Caco-2 (cell line): ENCODE data around the gene TLCD5. TPM values are rescaled to one million over a fixed set of nuclear protein-coding genes. Genes with fewer than 3 reads are reported as not detected.
A peak's percentile ranks its signal among the peaks of the same experiment; 100 is the strongest.

Source experiments
- Bru-seq: library from RNA; stranded (reverse); fragments of 400-500 nt; gene quantifications from one replicate; lab custom pipeline; 2021; lab: Mats Ljungman, UMichigan
- BruChase-seq, 2 experiments: library from RNA; stranded (reverse); fragments of 400-500 nt; gene quantifications; one replicate each; lab custom pipeline; 2021; lab: Mats Ljungman, UMichigan
- BruUV-seq: library from RNA; stranded (reverse); fragments of 400-500 nt; replicated peaks from 2 replicates; lab custom pipeline; 2021; lab: Mats Ljungman, UMichigan
- CTCF ChIA-PET: fragments of 300-600 bp; sonication (Branson Sonifier 250); formaldehyde crosslinking; loops from one replicate; lab custom pipeline; 2022; ENCODE audit warnings: antibody characterized with exemption; lab: Charles Lee
- POLR2A ChIA-PET: fragments of 300-600 bp; sonication (Branson Sonifier 250); formaldehyde crosslinking; loops from one replicate; lab custom pipeline; 2022; ENCODE audit warnings: antibody characterized with exemption; lab: Charles Lee
- DNase-seq, 2 experiments: peaks; one replicate each; pipeline versions ENCODE4 v3.0.0 to v3.0.0-alpha.2; 2020 to 2022
- H3K27me3 ChIP-seq: replicated peaks from 2 replicates; pipeline ENCODE4 v1.6.0; 2011; ENCODE audit warnings: low read length; ENCODE audit not compliant: control insufficient read depth, insufficient read depth
- H3K36me3 ChIP-seq: 2 replicates; pipeline ENCODE4 v1.5.1; 2011; ENCODE audit warnings: low read length; ENCODE audit not compliant: control insufficient read depth, insufficient read depth
- H3K4me1 ChIP-seq: fragments of 250-450 bp; sonication (Bioruptor Pico); 2 replicates; pipeline ENCODE4 v1.5.1; 2020; ENCODE audit warnings: mild to moderate bottlenecking
- H3K4me3 ChIP-seq: 2 replicates; pipeline ENCODE4 v1.5.1; 2011; ENCODE audit warnings: low read depth, mild to moderate bottlenecking, control low read depth, low read length
- H3K9me3 ChIP-seq: fragments of 250-450 bp; sonication (Bioruptor Pico); 2 replicates; pipeline ENCODE4 v1.5.1; 2020; ENCODE audit warnings: mild to moderate bottlenecking, moderate library complexity
- H3K27ac Mint-ChIP-seq: one replicate; pipeline ENCODE4 v1.8.0; 2022; ENCODE audit warnings: mixed read lengths; ENCODE audit not compliant: unreplicated experiment
- H3K27me3 Mint-ChIP-seq: one replicate; pipeline ENCODE4 v1.8.0; 2022; ENCODE audit warnings: mixed read lengths; ENCODE audit not compliant: insufficient read depth, unreplicated experiment
- H3K36me3 Mint-ChIP-seq: one replicate; pipeline ENCODE4 v1.8.0; 2022; ENCODE audit warnings: mild to moderate bottlenecking, mixed read lengths; ENCODE audit not compliant: insufficient read depth, unreplicated experiment
- H3K4me1 Mint-ChIP-seq: one replicate; pipeline ENCODE4 v1.8.0; 2022; ENCODE audit warnings: low read depth, mixed read lengths; ENCODE audit not compliant: unreplicated experiment
- H3K4me3 Mint-ChIP-seq: one replicate; pipeline ENCODE4 v1.8.0; 2022; ENCODE audit warnings: mild to moderate bottlenecking, moderate library complexity, mixed read lengths; ENCODE audit not compliant: unreplicated experiment
- H3K9me3 Mint-ChIP-seq: one replicate; pipeline ENCODE4 v1.8.0; 2022; ENCODE audit warnings: mixed read lengths; ENCODE audit not compliant: unreplicated experiment
- CTCF ChIP-seq, 2 experiments: fragments of 200-600 bp in 1 of 2; IDR thresholded peaks; 1 replicate in 1 of 2; 2 replicates in 1 of 2; pipeline versions ENCODE4 v1.5.1 to v1.8.0; 2011 to 2022; ENCODE audit warnings: antibody characterized with exemption in 1 of 2, control low read depth in 1 of 2, inconsistent platforms in 1 of 2, low read depth in 1 of 2, low read length in 1 of 2, mild to moderate bottlenecking in 1 of 2, moderate library complexity in 1 of 2; ENCODE audit not compliant: insufficient read depth in 1 of 2, severe bottlenecking in 1 of 2, unreplicated experiment in 1 of 2
- intact Hi-C: fragments of 100-400 bp; cut with micrococcal nuclease; formaldehyde crosslinking; loops from one replicate; pipeline ENCODE4 v1.10.0; 2022; ENCODE audit not compliant: unreplicated experiment
- long read RNA-seq: library from polyadenylated mRNA; stranded (forward); transcript quantifications from one replicate; pipeline ENCODE4 v2.0.0, GENCODE V29; 2022
- total RNA-seq: library from RNA; stranded (reverse); gene quantifications from 2 replicates; pipeline ENCODE4 v1.2.3, GENCODE V29; 2022

Gene TLCD5
- 9.8 and 11.8 TPM in 2 replicates for total RNA-seq
- Bru-seq, nascent RNA: percentile 88 among the genes with signal in this experiment
- percentile 87 among the genes with signal in this experiment for BruChase-seq, experiment 1, labeled RNA remaining after a 2-hour chase
- BruChase-seq, experiment 2, labeled RNA remaining after a 6-hour chase: percentile 75 among the genes with signal in this experiment
- long read RNA-seq, full-length matches to known transcripts: 11 of 16 reads
- long read RNA-seq, partial matches to known transcripts: 1 of 16 reads
- long read RNA-seq, other reads (novel, unspliced or antisense): 4 of 16 reads

DNA sequence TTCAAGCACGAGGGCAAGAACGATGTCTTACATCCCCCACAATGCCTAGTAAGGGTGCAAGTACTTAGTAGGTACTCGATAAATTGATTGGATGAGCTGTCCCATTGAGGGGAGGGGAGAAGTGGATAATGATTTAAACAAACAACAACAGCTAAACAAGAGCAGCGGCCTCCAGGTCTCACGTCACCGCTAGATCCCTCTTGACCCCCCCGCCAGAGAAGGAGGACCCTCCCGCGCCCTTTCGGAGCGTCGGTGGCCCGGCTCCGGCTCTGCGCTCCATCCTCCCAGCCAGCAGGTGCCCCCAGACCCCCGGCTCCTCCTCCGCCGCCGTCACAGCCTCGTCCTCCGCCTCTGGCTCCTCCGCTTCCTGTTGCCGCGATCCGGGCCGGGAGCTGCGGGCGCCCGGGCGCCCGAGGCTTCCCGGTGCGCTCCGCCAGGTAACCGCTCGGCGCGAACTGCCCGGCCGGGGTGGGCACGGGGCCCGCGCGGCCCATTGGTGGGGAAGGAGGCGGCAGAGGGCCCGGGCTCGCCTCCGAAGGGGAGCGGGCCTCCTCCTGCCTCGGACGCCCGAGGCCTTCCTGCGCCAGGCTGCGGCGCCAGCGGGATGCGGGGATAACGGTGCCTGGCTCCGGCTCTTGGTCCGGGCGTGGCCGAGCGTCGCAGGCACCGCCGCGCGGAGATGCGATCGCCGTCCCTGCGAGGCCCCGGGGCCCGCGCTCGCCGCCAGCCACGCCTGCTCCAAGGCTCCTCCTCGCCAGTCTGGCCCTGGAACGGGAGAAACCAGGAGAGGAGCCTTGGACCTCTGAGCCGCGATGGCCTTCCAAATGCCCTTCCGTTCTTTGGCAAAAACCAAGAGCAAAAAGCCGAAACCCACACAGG, at the start of gene TLCD5:
TSS of gene TLCD5 (plus strand) at position 368 of the 879 bp plus-strand sequence. CDS start 2,143 bp downstream, outside the sequence.
- Mint-ChIP-seq H3K9me3 (no peaks in the 10 kb centered on the region), H3K36me3 (peaks cover 6% of the 10 kb centered on the region), H3K4me1 (peaks cover 19% of the 10 kb centered on the region), H3K27ac (peak within 1 kb of the TSS; percentile 67), H3K4me3 (peak within 1 kb of the TSS; percentile 78), H3K27me3 (peaks cover 2% of the 10 kb centered on the region)
- Histone ChIP-seq H3K36me3 (no peaks in the 10 kb centered on the region), H3K4me3 (peak within 1 kb of the TSS; percentile 88), H3K4me1 (peaks cover 26% of the 10 kb centered on the region), H3K9me3 (no peaks in the 10 kb centered on the region), H3K27me3 (no peaks in the 10 kb centered on the region)
- ChIA-PET CTCF (interaction anchor here (0.6 to 2.7 kb wide), 2 partner anchors 11 to 22 kb away, joined by 3 to 9 read pairs; partner anchors contain the start of gene ARHGEF12), POLR2A (interaction anchor here (0.6 to 0.8 kb wide), 2 partner anchors 22 to 600 kb away, joined by 3 read pairs; no protein-coding TSS in a partner anchor)
- TF ChIP-seq CTCF (IDR thresholded peaks at IDR 0.05; ENCODE audit: insufficient read depth in 1 of 2, low read depth in 1 of 2, low read length in 1 of 2, severe bottlenecking in 1 of 2, unreplicated experiment in 1 of 2): peak in 1 of 2 experiments; percentile 57
- BruUV-seq: no TSS peak
- peak; percentile 86 to 91 for DNase-seq
- intact Hi-C loops: no loop called here

DNA sequence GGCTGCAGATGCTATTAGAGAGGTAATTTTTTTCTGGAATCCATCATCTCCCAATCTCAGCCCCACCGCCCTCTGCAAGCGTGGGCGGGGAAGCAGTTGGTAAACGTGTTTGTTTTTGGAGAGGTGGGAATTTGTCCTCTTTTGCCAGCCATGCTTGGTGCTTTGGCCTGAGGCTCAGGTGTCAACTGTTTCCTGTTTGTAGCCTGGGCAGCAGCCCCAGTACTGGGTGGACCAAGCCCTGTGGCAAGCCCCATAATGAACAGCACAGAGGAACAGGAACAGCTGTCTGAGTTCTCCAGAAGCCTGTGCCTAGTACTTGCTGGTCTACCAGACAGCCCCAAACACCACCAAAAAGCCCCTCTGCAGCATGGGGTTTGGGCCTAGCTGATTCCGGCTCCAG, 45.6 kb upstream of the TLCD5 start:
- Mint-ChIP-seq H3K4me3 (no peak overlapping the region), H3K36me3 (no peaks in the 10 kb centered on the region), H3K9me3 (no peaks in the 10 kb centered on the region), H3K27me3 (peaks cover 13% of the 10 kb centered on the region), H3K27ac (no peak overlapping the region), H3K4me1 (peaks cover 4% of the 10 kb centered on the region)
- no peaks in the 10 kb centered on the region; the same call in 1 of the 2 replicates for H3K27me3 ChIP-seq
- no peaks in the 10 kb centered on the region for H3K4me1 ChIP-seq
- POLR2A ChIA-PET: no interaction called here
- no peak for TF ChIP-seq CTCF (IDR thresholded peaks at IDR 0.05; ENCODE audit: insufficient read depth in 1 of 2, low read depth in 1 of 2, low read length in 1 of 2, severe bottlenecking in 1 of 2, unreplicated experiment in 1 of 2)
- DNase-seq: no peak
- H3K4me3 ChIP-seq: no peak overlapping the region
- intact Hi-C loops: no loop called here
- no peaks in the 10 kb centered on the region for H3K9me3 ChIP-seq
- no peaks in the 10 kb centered on the region for H3K36me3 ChIP-seq
- BruUV-seq: no TSS peak
- CTCF ChIA-PET: interaction anchor here (1.0 kb wide), 1 partner anchor 24 kb away, joined by 3 read pairs; no protein-coding TSS in a partner anchor

- Mint-ChIP-seq H3K27ac (no peak overlapping the region), H3K36me3 (no peaks in the 10 kb centered on the region), H3K9me3 (no peaks in the 10 kb centered on the region), H3K27me3 (peaks cover 6% of the 10 kb centered on the region), H3K4me1 (peaks cover 4% of the 10 kb centered on the region), H3K4me3 (no peak overlapping the region)
- Histone ChIP-seq H3K9me3 (no peaks in the 10 kb centered on the region), H3K27me3 (no peaks in the 10 kb centered on the region; the same call in 1 of the 2 replicates), H3K4me1 (no peaks in the 10 kb centered on the region), H3K4me3 (no peak overlapping the region), H3K36me3 (no peaks in the 10 kb centered on the region)
- no peak for DNase-seq
- ChIA-PET POLR2A (interaction anchor here (0.7 kb wide), 1 partner anchor 45 kb away, joined by 3 read pairs; no protein-coding TSS in a partner anchor), CTCF (interaction anchor here (1.5 kb wide), 1 partner anchor 22 kb away, joined by 6 read pairs; no protein-coding TSS in a partner anchor)
- no peak for TF ChIP-seq CTCF (IDR thresholded peaks at IDR 0.05; ENCODE audit: insufficient read depth in 1 of 2, low read depth in 1 of 2, low read length in 1 of 2, severe bottlenecking in 1 of 2, unreplicated experiment in 1 of 2)
- intact Hi-C loops: no loop called here
- BruUV-seq: no TSS peak
Observed at GRCh38 chr11:120280600-120281051, 44.5 kb upstream of the TLCD5 start.
